T47D (cell line): ENCODE results near the gene TMEM184C.

Source experiments
- DNase-seq, 2 experiments: peaks; one replicate each; pipeline versions ENCODE4 v3.0.0 to v3.0.0-alpha.2; 2011 to 2012; ENCODE audit warnings: low read depth in 1 of 2, low spot score in 1 of 2
- JUND ChIP-seq: IDR thresholded peaks from 2 replicates; pipeline ENCODE4 v1.6.1; 2012; ENCODE audit warnings: low read depth
- in situ Hi-C: cut with HindIII; loops from 2 replicates; pipeline ENCODE4 v1.10.0; 2016; ENCODE audit warnings: low sequenced_read_pairs, low pct_unique_long_range_greater_than_20kb

Gene TMEM184C

DNA sequence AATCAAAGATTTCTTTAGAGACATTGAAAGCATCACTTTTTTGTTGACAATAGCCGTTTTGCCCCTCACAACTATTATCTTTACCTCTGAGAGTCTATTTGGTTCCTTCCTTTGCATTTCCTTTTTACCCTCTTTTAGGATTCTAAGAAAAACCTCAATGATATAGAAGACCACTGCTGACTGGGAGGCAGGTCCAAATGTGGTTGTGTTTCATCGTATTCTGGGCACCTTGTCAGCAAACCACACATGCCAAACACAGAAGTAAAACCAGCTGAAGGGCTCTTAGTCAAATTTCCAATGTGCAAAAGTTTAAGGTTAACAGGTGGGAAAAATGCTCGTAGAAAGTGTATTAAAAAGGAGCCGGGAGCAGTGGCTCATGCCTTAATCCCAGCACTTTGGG is 71.9 kb downstream of the TMEM184C start:
- no peak for TF ChIP-seq JUND
- in situ Hi-C loops, result no loop called here
- no peak for DNase-seq

DNA sequence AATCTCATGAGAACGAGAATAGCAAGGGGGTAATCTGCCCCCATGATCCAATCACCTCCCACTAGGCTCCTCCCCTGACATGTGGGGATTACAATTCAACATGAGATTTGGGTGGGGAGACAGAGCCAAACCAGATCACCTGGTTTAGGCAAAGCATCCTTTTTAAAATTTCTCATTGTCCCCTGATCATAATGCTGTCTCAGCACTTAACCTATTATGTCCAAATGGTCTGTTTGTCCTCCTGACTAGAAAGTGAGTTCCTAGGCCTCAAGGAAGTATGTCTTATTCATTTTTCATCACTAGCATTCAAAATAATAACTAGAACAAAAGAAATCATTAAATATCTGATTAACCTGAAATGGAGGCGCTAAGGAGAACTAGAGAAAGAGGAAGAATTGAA is 74.6 kb downstream of the TMEM184C start:
- in situ Hi-C loops, result no loop called here
- no peak for DNase-seq
- TF ChIP-seq JUND, result no peak

DNA sequence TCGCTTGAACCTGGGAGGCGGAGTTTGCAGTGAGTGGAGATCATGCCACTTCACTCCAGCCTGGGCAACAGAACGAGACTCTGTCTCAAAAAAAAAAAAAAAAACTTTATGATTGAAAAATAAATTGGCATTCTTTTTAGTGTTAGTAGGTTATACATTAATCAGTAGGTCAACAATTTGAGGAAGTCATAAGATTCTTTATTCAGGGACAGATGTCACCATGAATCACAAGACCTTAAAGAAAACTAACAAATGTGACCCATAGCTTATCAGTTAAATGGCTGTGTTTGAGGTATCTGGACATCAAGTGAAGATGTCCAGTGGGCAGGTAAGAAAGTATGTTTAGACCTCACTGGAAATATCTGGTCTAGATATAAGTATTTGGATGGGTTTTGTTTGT is 76.0 kb downstream of the TMEM184C start:
- DNase-seq, result no peak
- no peak for TF ChIP-seq JUND
- in situ Hi-C loops, result no loop called here

DNA sequence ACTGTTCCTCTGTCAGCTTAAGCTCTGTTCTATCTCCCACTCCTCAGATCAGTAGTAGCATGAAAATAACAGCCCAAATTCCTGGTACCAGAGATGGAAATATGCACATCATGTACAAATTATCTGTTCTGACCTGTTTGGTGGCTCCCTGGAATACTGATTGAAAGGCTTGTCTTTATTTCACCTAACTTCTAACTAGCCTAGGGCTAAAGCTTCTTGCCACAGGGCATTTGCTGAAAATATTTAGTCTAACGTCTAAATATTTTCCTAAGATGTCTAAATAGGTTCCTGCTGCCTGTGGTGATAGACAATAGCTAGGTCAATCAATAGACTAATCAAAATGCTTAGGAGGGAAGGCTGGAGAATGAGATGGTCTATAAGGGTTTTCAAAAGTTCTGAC is 79.7 kb downstream of the TMEM184C start:
- TF ChIP-seq JUND, result no peak
- DNase-seq, result no peak
- in situ Hi-C loops, result no loop called here

DNA sequence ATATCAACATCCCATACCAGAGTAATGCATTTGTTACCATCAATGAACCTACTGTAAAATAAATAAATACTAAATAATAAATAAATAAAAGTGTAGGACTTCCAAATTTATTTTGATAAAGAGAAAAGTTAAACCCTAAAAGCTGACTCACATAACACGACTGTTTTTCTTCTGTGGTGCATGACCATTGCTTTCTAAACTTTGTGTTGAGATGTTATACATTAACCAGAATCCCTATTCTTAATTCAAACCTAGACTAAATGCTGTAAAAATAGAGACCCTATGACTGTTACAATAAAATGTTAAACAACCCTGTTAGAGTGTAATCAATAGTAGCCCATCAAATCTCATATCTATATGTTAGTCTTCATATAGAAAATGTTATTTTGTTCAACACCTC is 87.6 kb downstream of the TMEM184C start:
- in situ Hi-C loops, result no loop called here
- DNase-seq, result no peak
- TF ChIP-seq JUND, result no peak

DNA sequence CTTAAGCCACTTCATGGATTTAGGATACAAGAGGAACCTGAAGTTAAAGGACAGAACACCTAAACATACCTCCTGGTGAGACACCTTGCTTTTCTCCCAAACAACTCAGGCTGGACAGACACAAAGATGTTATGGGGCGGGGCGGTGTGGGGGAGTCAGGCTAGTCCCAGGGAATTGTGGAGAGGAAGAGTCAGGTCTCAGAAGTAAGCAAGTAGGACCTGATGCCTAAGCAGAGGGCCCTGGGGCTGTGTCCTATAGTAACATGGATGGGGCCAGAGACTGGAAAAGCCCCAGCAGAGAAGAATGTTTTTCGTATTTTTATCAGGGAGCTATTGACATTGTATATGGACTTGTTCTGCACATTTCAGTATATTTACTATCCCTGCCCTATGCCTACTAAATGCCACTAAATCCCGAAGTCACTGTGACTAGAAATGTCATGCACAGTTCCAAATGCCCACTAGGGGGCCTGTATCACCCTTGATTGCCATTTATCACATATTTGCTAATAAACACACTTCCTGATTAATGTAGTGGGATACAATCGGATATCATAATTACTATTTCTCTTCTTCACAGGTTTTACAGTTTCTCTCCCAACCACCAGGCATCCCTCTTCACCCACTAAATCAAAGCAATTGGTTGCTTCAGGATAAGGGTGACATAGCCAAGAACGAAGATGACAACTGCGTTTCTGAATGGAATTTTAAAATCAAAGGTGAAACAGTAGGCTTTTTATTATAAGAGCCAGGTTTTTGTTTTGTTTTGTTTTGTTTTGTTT is 90.9 kb downstream of the TMEM184C start:
- peak in 1 of 2 experiments; percentile 55 for DNase-seq
- in situ Hi-C loops, result no loop called here
- no peak for TF ChIP-seq JUND

DNA sequence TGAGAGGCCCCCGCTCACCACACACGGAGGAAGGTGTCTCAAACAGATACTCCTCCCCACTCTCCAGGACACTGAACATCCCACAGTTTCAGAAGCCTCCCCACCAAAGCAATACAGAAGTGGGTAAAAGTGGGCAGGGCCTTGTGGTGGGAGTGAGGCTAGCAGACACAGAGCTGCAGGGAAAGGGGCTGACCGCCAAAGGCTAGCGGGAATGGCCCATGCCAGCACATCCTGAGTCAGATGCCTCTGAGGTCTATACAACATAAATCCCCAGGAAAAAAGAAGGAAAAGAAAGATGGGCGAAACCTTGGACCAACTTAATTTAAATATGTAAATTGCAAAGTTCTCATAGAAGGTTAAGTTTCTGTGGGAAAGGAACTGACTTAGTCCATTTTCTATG is 92.8 kb downstream of the TMEM184C start:
- TF ChIP-seq JUND, result no peak

DNA sequence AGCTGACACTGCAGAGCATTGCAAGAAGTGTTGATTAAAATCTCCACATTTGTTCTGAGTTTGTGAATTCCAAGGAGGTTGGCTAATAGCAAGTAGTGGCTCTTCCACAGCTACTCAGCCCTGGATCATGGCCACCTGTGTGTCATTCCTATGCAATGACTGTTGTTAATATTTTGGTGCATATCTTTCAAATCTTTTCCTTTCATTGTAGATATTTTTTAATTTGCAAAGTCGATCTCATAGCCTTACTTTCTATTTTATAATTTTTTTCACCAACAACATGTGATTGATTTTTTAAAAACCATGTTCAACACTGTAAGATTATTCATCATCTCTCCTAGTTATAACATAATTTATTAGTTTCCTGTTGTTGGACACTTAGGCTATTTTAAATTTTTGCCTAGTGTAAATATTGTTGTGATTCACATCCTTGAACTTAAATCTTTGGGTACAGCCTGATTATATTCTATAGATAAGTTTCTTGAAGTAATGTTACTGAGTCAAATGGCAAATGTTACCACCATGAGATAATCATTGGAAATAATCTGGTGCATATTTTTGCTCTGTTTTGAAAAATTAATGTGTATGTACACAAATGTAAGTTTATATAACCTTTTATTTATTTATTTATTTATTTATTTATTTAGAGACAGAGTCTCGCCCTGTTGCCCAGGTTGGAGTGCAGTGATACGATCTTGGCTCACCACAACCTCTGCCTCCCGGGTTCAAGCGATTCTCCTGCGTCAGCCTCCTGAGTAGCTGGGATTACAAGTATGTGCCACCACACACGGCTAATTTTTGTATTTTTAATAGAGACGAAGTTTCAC is 97.6 kb downstream of the TMEM184C start:
- in situ Hi-C loops, result no loop called here
- peak in 1 of 2 experiments; percentile 41 for DNase-seq
- no peak for TF ChIP-seq JUND

More for the DNA sequence above, 92.8 kb downstream of the TMEM184C start:
- DNase-seq, result no peak
- in situ Hi-C loops, result no loop called here

DNA sequence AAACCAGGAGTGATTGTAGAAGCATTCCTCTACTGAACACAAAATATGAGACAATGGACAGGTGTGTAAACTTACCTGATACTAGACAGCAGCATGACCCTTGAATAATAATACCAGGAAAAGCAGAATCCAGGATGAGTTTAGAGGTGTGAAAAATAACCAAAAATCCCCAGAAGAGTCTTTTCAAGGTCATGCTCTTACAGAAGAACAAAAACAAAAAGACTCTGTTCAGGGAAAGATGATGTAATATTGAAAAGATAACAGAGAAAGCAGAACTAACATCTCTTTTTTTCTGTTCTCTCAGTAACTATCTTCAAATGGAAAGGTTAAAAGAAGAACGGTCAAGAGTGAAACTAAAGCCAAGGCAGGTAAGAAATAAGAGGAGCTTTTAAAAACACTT is 100.7 kb downstream of the TMEM184C start:
- in situ Hi-C loops, result no loop called here
- no peak for DNase-seq
- TF ChIP-seq JUND, result no peak
